HepG2 (cell line): Measurements from ENCODE around the gene MARS1. TPM values are rescaled to one million over a fixed set of nuclear protein-coding genes. Genes with fewer than 3 reads are reported as not detected.

Experiments
- CENPBD1 ChIP-seq: sonication (generic); formaldehyde crosslinking; IDR thresholded peaks from 2 replicates; pipeline ENCODE4 v1.8.0; 2022; ENCODE audit warnings: missing genetic modification reagents, low read depth, mild to moderate bottlenecking, borderline replicate concordance
- EED ChIP-seq: sonication (generic); formaldehyde crosslinking; IDR thresholded peaks from 2 replicates; pipeline ENCODE4 v1.5.0; 2020; ENCODE audit warnings: mild to moderate bottlenecking, missing genetic modification reagents
- ELF3 ChIP-seq: IDR thresholded peaks from 2 replicates; pipeline ENCODE4 v1.6.1; 2016; ENCODE audit warnings: missing genetic modification reagents, missing compliant biosample characterization
- MLX ChIP-seq: IDR thresholded peaks from 2 replicates; pipeline ENCODE4 v1.6.1; 2016
- MTA1 ChIP-seq: sonication (generic); formaldehyde crosslinking; IDR thresholded peaks from 2 replicates; pipeline ENCODE4 v1.4.0; 2020; ENCODE audit warnings: missing genetic modification reagents, mild to moderate bottlenecking, borderline replicate concordance
- NFKBIZ ChIP-seq: IDR thresholded peaks from 2 replicates; pipeline ENCODE4 v1.6.1; 2018; ENCODE audit warnings: missing genetic modification reagents, missing compliant biosample characterization
- PREB ChIP-seq: sonication (generic); formaldehyde crosslinking; IDR thresholded peaks from 2 replicates; pipeline ENCODE4 v1.4.0; 2020; ENCODE audit warnings: missing genetic modification reagents
- RNF2 ChIP-seq: fragments of 450-650 bp; conservative IDR thresholded peaks from 2 replicates; pipeline ENCODE4 v1.6.1; 2016; ENCODE audit warnings: low read depth
- TGIF2 ChIP-seq: IDR thresholded peaks from 2 replicates; pipeline ENCODE4 v1.6.1; 2016; ENCODE audit warnings: control low read depth, missing compliant biosample characterization
- TOE1 ChIP-seq: sonication (generic); formaldehyde crosslinking; IDR thresholded peaks from 2 replicates; pipeline ENCODE4 v1.4.0; 2020; ENCODE audit warnings: mild to moderate bottlenecking, missing genetic modification reagents
- ZBTB26 ChIP-seq: IDR thresholded peaks from 2 replicates; pipeline ENCODE4 v1.6.1; 2016; ENCODE audit warnings: missing compliant biosample characterization, missing genetic modification reagents, borderline replicate concordance
- ZMYM2 ChIP-seq: sonication (generic); formaldehyde crosslinking; IDR thresholded peaks from 2 replicates; pipeline ENCODE4 v1.8.0; 2022; ENCODE audit warnings: mild to moderate bottlenecking, missing genetic modification reagents
- ZNF33A ChIP-seq: sonication (generic); formaldehyde crosslinking; IDR thresholded peaks from 2 replicates; pipeline ENCODE4 v1.5.1; 2020; ENCODE audit warnings: missing genetic modification reagents, mild to moderate bottlenecking, moderate library complexity, borderline replicate concordance
- ZNF530 ChIP-seq: sonication (generic); formaldehyde crosslinking; IDR thresholded peaks from 2 replicates; pipeline ENCODE4 v1.5.0; 2020; ENCODE audit warnings: low read depth, mild to moderate bottlenecking, missing genetic modification reagents
- ZNF687 ChIP-seq: sonication (generic); formaldehyde crosslinking; IDR thresholded peaks from 2 replicates; pipeline ENCODE4 v1.5.1; 2020; ENCODE audit warnings: mild to moderate bottlenecking, missing genetic modification reagents, moderate library complexity
- ZNF740 ChIP-seq: sonication (generic); formaldehyde crosslinking; IDR thresholded peaks from 2 replicates; pipeline ENCODE4 v1.4.0; 2020; ENCODE audit warnings: missing genetic modification reagents
- ZNF75D ChIP-seq: sonication (generic); formaldehyde crosslinking; IDR thresholded peaks from 2 replicates; pipeline ENCODE4 v1.8.1; 2023; ENCODE audit warnings: missing genetic modification reagents, mild to moderate bottlenecking, borderline replicate concordance
- ZNF770 ChIP-seq: sonication (generic); formaldehyde crosslinking; IDR thresholded peaks from 2 replicates; pipeline ENCODE4 v1.5.0; 2020; ENCODE audit warnings: mild to moderate bottlenecking, missing genetic modification reagents
- polyA plus RNA-seq, 8 experiments: library from polyadenylated mRNA; depleted of rRNA in 3 of 8; stranded (reverse) in 7 of 8; unstranded in 1 of 8; fragments of >200 nt; fragmentation: Illumina TruSeq in 4 of 8; extraction: Trizol in 4 of 8; gene quantifications; 2 replicates each; pipeline versions ENCODE4 v1.2.1 to v1.2.3, GENCODE V29; 2011 to 2016; ENCODE audit warnings: low read depth in 4 of 8, missing spikeins in 1 of 8, mixed read lengths in 1 of 8; ENCODE audit not compliant: insufficient read depth in 1 of 8
- total RNA-seq, 5 experiments: library from RNA; depleted of rRNA; stranded (reverse); fragments of >200 nt; fragmentation: Illumina TruSeq; extraction: Trizol; gene quantifications; 2 replicates each; pipeline ENCODE4 v1.2.3, GENCODE V29; 2016; ENCODE audit warnings: low read depth in 1 of 5
- TF ChIP-seq, protein P1 (sequence below): sonication (generic); formaldehyde crosslinking; IDR thresholded peaks from 2 replicates; pipeline ENCODE4 v1.5.0; 2020; ENCODE audit warnings: missing genetic modification reagents

MARS1 gene
- total and polyA plus RNA-seq, 2 of the 13 experiments (the other 11 are each of a cell fraction or from before 2014, with no cell fraction given), result 115 to 181 TPM

GRCh38 chr12:57459055-57459749 is 28.7 kb upstream of the MARS1 start (continued):
- TF ChIP-seq EED, result no peak
- no peak for TF ChIP-seq RNF2
- TF ChIP-seq ELF3 (CRISPR knock-in tag), result no peak
- no peak for TF ChIP-seq ZNF33A
- no peak for TF ChIP-seq MTA1 (CRISPR knock-in tag)
- TF ChIP-seq ZNF687 (CRISPR knock-in tag), result peak; percentile 82
- TF ChIP-seq ZNF530 (CRISPR knock-in tag), result no peak
- peak; percentile 77; the same call in 1 of the 2 replicates for TF ChIP-seq ZNF740 (CRISPR knock-in tag)
- TF ChIP-seq, protein P1, sequence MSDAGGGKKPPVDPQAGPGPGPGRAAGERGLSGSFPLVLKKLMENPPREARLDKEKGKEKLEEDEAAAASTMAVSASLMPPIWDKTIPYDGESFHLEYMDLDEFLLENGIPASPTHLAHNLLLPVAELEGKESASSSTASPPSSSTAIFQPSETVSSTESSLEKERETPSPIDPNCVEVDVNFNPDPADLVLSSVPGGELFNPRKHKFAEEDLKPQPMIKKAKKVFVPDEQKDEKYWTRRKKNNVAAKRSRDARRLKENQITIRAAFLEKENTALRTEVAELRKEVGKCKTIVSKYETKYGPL (CRISPR knock-in tag), result no peak
- no peak for TF ChIP-seq MLX (CRISPR knock-in tag)
- TF ChIP-seq ZNF770 (CRISPR knock-in tag), result no peak
- TF ChIP-seq CENPBD1 (CRISPR knock-in tag), result no peak
- TF ChIP-seq NFKBIZ (CRISPR knock-in tag), result no peak
- no peak for TF ChIP-seq TOE1 (CRISPR knock-in tag)
- TF ChIP-seq PREB (CRISPR knock-in tag), result no peak
- no peak for TF ChIP-seq TGIF2 (CRISPR knock-in tag)
- no peak for TF ChIP-seq ZNF75D (CRISPR knock-in tag)
- no peak for TF ChIP-seq ZMYM2 (CRISPR knock-in tag)
- no peak for TF ChIP-seq ZBTB26 (CRISPR knock-in tag)
